HL-60/S4 (cell line): ENCODE measurements around the gene RASL12.
"Not testable (repeated sequence)": the region's sequence is repeated elsewhere in the genome, so short reads cannot be mapped to it uniquely, and the experiment has no call there.

Experiments
- in situ Hi-C: fragments of 300-500 bp; cut with MboI; formaldehyde crosslinking; loops from 2 replicates; pipeline ENCODE4 v1.14.3; 2022; ENCODE audit warnings: low sequenced_read_pairs

Gene RASL12

GRCh38 chr15:65057549-65057940, 10.2 kb downstream of the RASL12 start:
- in situ Hi-C loops, result no loop called here

DNA sequence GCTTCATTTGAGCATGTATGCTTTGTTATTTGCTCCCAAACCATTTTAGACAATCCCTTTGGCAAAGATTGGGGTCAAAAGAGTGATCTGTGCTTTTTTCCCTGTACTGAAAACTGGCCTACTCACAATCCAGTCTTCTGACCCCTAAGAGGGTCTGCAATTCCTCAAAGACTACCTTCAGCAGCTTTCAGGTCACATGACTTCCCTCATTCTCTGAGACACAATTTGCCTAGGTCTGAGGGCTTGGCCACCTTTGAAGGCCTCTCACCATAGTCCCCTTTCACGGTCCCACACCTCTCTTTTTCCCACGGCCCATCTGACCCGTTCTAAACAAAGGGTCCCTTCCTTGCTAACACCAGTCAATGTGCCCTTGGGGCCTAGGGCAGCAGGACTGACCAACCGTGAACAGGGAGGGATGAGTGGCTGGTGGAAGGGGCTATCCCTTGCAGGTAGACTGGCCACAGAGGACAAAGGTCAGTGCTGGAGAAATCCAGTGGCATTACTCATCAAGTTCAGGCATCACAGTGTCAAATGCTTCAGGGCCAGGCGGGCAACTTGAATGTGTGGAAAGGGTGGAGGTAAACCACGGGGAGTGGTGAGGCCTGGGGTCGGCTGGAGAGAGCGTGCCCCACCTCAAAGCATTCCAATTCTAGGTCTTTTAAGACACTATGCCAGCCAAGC, 10.8 kb downstream of the RASL12 start:
- in situ Hi-C loops, result no loop called here

DNA sequence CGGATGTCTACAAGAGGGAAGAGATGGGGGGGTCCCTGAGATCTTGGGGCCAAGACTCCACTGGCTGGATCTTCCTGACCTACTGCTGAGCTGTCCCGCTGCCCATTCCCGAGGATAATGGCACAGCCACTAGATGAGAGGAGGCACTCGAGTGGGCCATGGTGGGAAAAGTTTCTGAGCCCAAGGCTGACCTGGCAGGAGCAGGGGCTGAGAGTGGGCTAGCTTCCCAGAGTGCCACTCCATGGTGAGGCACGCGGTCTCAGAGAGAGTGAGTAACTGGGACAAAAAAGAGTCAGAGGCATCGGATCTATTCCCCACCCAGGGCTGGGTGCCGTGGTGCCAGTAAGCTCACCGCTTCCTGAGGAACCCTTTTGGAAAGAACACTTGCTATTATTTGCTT, 11.7 kb downstream of the RASL12 start:
- in situ Hi-C loops, result no loop called here

- in situ Hi-C loops, result no loop called here
These were observed 12.5 kb downstream of the RASL12 start for GRCh38 chr15:65055201-65055870.

DNA sequence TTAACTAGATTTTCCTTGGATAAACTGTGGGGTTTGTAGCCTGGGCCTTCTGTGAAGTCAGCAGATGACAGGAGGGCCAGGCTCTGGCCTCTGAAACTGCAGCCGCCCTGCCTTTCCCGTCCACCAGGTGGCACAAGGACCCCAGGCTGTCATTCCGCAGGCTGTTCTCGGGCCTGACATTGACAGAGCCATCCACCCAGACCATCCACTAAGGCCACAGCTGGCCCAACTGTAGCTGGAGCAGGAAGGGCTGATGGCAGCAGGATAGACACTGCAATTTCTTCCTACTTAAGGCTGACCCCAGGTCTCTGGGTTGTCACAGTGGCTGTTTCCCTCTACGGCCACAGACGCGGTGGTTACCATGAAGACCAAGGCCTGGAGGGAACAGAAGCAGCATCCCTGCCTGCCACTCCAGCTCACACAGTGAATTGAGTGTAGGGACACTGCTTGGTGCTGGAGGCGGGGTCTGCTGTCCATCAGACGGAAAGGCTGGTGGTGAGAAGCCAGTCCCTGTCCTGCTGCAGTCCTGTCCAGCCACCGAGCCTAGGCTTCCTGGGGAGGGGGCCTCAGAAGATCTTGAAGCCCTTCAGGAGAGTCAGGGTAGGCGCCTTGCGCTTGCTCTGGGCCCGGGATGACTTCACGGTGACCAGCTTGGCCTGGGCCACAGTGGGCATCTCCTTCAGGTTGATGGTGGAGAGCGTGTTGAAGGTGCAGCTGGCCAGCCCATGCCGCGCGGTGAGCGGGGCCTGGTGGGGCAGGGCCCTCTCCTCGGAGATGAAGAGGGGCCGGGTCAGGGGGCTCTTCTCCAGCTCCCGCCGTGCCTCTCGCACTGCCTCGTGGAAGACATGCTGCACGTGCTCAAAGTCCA, 13.2 kb downstream of the RASL12 start:
- in situ Hi-C loops, result no loop called here

DNA sequence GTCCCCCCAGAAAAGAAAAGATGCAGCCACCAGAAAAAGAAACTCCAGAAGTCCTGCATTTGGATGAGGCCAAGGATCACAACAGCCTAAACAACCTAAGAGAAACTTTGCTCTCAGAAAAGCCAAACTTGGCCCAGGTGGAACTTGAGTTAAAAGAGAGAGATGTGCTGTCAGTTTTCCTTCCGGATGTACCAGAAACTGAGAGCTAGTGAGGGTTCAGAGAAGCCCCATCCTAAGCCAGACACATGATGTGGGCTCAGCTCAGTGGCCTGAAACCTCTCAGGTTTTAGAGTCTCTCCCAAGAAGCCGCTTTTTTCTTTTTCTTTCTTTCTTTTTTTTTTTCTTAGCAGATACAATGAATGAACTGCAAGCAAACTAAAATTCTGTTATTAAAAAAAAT, 14.8 kb downstream of the RASL12 start:
- in situ Hi-C loops, result no loop called here

DNA sequence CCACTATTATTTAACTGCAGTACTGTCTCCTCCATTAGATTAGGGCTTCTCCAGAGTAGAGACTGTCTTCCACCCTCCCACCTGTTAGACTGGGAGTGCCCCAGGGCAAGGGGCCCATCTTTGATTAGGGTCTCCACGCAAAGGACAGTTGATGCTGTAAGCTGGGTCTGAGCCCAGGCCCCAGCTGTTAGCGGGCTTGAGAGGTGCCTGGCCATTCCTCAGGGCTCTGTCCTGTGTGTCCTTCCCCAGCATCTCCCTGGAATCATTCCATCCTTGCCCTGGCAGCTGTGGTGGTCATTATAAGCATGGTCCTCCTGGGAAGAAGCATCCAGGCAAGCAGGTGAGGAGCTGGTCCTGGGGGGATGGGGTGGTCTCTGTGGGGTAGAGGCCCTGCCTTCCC, 16.5 kb downstream of the RASL12 start:
- in situ Hi-C loops, result no loop called here

DNA sequence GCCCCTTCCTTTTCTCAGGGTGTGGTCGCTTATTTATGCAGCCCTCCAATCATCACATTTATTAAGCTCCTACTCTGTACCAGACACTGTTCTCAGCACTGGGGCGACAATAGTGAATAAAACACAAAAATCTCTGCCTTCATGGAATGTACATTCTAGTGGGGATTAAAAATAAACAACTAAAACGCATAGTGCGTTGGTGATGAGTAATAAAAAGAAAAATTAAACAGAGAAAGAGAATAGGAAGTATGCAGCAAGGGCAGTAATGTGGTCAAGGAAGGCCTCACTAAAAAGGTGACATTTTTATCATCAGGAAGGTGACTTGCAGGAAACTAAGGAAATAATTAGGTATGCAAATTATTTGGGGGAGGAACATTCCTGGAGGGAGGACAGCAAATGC, 17.5 kb downstream of the RASL12 start:
- in situ Hi-C loops, result no loop called here

DNA sequence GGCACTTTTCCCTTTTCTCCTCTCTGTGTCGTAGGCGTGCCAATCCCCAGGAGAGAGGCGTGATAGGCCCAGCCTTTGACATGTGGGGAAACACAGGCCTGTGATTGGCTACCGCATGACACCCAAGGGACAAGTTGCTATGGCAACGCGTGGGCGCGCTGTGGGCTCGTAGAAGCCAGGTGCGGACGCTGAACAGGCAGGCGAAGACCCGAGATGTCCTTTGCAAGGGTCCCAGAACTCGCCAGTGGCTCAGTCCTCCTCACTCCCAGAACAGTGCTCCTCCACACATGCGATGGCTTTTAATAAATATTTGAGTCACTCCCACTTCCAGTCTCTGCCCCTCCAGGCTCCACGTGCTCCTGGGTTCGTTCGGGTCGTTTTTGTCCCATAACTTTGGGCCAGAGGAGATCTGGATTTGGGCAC, 18.4 kb downstream of the RASL12 start:
- in situ Hi-C loops, result no loop called here

DNA sequence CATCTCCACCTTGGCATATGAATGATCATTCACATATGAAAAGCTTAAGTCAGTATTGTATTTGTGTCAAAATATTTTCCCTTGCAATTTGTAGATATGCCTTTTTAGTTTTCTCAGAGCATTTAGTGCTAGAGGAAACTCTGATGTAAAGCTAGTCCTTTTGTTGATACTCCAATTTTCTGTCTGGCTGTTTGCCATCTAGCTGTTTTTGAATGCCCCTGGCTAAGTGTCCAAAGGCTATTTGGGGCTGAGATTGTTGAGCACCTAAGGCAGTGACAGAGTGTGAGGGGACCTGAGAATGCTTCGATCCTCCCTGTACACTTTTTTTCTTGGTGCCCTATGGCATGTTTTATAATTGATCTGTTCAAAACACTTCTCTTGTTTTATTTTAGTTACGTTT, 19.6 kb downstream of the RASL12 start:
- in situ Hi-C loops, result no loop called here

DNA sequence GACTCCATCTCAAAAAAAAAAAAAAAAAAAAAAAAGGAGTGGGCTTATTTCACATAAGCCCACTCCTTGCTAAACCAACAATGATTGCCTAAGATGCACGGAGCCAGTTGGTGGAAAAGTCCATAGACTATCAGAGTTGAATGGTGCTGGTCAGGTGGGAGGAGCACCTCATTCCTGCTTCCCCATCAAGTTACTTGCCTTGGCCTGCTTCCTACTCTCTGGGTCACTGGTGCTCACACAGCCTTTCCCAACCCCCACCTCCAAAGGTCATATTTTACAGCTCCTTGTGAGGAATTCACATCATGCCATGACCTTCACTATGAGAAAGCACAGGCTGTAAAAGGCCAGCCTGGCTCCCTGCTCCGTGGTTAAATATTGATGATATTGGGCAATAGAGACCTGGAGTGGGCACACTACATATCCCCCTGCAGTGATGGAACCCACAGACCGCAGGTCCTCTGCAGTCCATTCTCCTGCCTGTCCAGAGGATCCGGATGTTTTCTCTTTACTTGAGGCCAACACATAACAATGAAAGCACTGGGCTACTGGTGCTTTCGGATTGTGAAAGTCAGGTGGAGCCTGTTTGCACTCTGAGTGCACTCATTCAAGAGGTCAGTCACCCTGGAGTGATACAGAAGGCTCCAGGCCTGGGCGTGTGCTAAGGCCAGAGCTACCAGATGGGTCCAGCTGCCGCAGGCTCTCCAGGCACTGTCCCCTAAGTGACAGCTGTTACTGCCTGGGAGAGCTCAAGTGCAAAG, 22.9 kb downstream of the RASL12 start, which contains the start of gene SLC51B:
Gene SLC51B, plus strand, starts transcription at position 664 of the 758 bp plus-strand sequence. CDS start 4,618 bp downstream, outside the sequence.
- in situ Hi-C loops, result no loop called here

DNA sequence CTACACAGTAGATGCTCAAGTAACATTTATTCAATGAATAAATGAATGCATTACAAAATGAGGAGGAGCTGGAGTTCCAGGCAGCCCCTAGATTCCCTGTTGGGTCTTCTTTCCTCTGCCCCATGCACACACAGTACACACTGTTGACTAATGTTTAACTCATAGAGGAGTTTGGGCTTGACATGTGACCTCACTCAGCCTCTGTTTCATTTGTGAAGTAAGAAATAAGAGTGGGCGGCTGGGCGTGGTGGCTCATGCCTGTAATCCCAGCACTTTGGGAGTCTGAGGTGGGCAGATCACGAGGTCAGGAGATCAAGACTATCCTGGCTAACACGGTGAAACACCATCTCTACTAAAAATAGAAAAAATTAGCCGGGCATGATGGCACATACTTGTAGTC, 23.6 kb downstream of the RASL12 start:
- in situ Hi-C loops, result not testable (repeated sequence)

DNA sequence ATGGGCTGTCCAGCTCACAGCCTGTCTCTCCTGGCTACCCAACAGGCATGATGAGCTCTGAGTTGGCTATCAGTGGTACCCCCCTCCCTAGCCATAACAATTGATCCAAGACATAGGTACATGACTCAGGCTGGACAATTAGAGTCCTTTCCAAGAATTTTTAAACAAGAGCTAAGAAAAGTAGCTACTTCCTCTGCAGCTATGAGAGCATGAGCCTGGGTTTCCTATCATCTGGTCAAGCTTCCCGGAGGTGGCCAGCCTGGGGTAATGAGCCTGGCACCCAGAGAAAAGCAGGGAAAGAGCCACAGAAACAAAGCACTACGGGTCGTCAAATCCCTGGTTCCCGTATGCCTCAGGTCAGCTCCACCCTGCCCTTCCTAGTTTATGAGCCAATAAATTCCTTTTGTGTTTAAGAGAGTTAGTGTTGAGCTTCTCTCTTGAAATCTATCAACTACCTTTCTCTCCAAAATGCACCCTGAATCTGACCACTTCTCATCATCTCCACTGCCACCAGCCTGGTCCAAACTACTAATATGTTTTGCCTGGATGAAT, 24.9 kb downstream of the RASL12 start:
- in situ Hi-C loops, result no loop called here

DNA sequence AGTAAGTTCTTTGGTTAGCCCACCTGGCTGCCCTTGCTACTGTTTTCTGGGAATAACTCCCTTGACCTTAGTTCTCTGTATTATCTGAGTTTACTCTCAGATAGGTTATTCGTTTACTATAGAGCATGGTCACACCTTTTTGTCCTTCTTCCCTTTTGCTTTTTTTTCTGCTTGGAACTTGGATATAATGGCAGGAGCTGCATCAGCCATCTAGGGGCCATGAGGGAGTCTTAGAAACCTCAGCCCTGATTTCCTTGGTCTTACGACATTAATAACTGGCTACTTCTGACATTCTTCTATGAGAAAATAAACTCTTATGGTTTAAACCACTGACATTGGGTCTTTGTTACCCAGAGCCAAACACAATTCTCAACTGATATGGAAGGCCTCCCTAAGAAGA, 26.0 kb downstream of the RASL12 start:
- in situ Hi-C loops, result no loop called here

DNA sequence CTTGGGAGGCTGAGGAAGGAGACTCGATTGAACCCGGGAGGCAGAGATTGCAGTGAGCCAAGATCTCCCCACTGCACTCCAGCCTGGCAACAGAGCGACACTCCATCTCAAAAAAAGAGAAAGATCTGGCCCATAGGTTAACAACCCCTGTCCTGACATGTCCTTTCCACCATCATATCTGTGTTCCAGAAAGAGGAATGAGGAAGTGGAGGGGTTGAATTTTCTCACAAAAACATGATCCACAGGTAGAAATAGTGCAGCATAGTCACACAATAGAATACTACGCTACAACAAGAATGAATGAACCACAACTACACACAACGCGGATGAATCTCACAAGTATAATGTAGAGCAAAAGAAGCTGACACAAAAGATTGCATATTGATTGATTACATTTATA, 27.3 kb downstream of the RASL12 start:
- in situ Hi-C loops, result no loop called here

GRCh38 chr15:65038836-65039235, 29.0 kb downstream of the RASL12 start:
- in situ Hi-C loops, result no loop called here

GRCh38 chr15:65038428-65038827, 29.4 kb downstream of the RASL12 start:
- in situ Hi-C loops, result no loop called here

GRCh38 chr15:65037309-65037708, 30.5 kb downstream of the RASL12 start:
- in situ Hi-C loops, result no loop called here

GRCh38 chr15:65034719-65035118, 33.1 kb downstream of the RASL12 start:
- in situ Hi-C loops, result no loop called here

DNA sequence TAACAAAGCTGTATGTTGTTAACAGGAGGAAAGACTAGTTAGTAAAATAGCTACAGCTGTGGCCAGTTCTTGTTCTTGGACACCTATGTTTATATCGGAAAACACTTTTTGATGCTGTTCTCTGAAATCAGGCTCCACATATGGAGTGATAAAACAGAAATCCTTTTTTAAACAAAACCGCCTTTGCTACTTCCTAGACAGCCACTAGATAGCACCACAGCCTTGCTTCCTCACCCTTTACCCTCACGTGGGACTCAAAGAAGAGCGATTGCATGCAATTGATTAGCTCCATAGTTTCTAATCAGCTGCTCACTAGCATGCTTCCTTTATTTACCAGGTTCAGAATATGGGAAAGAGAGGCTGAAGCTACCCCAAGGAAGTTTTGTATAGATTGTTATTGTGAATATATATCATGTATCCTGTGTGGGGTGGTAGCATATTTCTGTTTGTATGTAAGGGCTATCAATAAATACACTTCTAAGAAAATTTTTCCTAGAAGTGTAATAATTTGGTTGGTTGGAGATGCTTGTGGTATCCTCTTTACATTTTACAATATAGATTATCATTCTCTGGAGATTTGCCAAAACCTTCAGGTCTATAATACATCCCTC, 34.0 kb downstream of the RASL12 start:
- in situ Hi-C loops, result no loop called here
